ENCODE measurements around the gene ENOX1.

ENOX1 gene

GRCh38 chr13:43369319-43369718 is 417.5 kb downstream of the ENOX1 start:
- TF ChIP-seq CTCF (conservative IDR thresholded peaks at IDR 0.05; ENCODE audit: control insufficient read depth, insufficient read depth, low read depth, low read length) = no peak
- DNase-seq (ENCODE audit: low read depth) = no peak
- H3K4me3 ChIP-seq (ENCODE audit: control insufficient read depth, low read depth, low read length) = no peak overlapping the region

- no peak overlapping the region for H3K4me3 ChIP-seq (ENCODE audit: control insufficient read depth, low read depth, low read length)
- DNase-seq (ENCODE audit: low read depth) = peak; percentile 29
- TF ChIP-seq CTCF (conservative IDR thresholded peaks at IDR 0.05; ENCODE audit: control insufficient read depth, insufficient read depth, low read depth, low read length) = no peak
Observed at GRCh38 chr13:43368003-43368402, 418.8 kb downstream of the ENOX1 start.

- TF ChIP-seq CTCF (conservative IDR thresholded peaks at IDR 0.05; ENCODE audit: control insufficient read depth, insufficient read depth, low read depth, low read length) = no peak
- DNase-seq (ENCODE audit: low read depth) = no peak
- H3K4me3 ChIP-seq (ENCODE audit: control insufficient read depth, low read depth, low read length) = no peak overlapping the region
Observed at GRCh38 chr13:43365039-43365344, 421.8 kb downstream of the ENOX1 start.

- no peak overlapping the region for H3K4me3 ChIP-seq (ENCODE audit: control insufficient read depth, low read depth, low read length)
- DNase-seq (ENCODE audit: low read depth) = peak; percentile 62
- no peak for TF ChIP-seq CTCF (conservative IDR thresholded peaks at IDR 0.05; ENCODE audit: control insufficient read depth, insufficient read depth, low read depth, low read length)
Observed at GRCh38 chr13:43364210-43365038, 422.3 kb downstream of the ENOX1 start.

- H3K4me3 ChIP-seq (ENCODE audit: control insufficient read depth, low read depth, low read length) = no peak overlapping the region
- peak; percentile 67 for DNase-seq (ENCODE audit: low read depth)
- no peak for TF ChIP-seq CTCF (conservative IDR thresholded peaks at IDR 0.05; ENCODE audit: control insufficient read depth, insufficient read depth, low read depth, low read length)
Observed at GRCh38 chr13:43363156-43363953, 423.4 kb downstream of the ENOX1 start.

GRCh38 chr13:43362556-43362955 is 424.2 kb downstream of the ENOX1 start:
- DNase-seq (ENCODE audit: low read depth) = no peak
- no peak overlapping the region for H3K4me3 ChIP-seq (ENCODE audit: control insufficient read depth, low read depth, low read length)
- no peak for TF ChIP-seq CTCF (conservative IDR thresholded peaks at IDR 0.05; ENCODE audit: control insufficient read depth, insufficient read depth, low read depth, low read length)

Measured in fibroblast of mammary gland (primary cell).